Measurements from ENCODE around the gene ITGA8.
"Not testable (repeated sequence)": the region's sequence is repeated elsewhere in the genome, so short reads cannot be mapped to it uniquely, and the experiment has no call there.

ITGA8 gene

GRCh38 chr10:15636446-15636845, 83.3 kb downstream of the ITGA8 start:
- ChIA-PET POLR2A (ENCODE audit: low non-redundant PET) (no interaction called here), CTCF (no interaction called here)
- no peak for DNase-seq (ENCODE audit: low spot score)
- no peak overlapping the region for H3K27ac ChIP-seq
- TF ChIP-seq, protein P1, sequence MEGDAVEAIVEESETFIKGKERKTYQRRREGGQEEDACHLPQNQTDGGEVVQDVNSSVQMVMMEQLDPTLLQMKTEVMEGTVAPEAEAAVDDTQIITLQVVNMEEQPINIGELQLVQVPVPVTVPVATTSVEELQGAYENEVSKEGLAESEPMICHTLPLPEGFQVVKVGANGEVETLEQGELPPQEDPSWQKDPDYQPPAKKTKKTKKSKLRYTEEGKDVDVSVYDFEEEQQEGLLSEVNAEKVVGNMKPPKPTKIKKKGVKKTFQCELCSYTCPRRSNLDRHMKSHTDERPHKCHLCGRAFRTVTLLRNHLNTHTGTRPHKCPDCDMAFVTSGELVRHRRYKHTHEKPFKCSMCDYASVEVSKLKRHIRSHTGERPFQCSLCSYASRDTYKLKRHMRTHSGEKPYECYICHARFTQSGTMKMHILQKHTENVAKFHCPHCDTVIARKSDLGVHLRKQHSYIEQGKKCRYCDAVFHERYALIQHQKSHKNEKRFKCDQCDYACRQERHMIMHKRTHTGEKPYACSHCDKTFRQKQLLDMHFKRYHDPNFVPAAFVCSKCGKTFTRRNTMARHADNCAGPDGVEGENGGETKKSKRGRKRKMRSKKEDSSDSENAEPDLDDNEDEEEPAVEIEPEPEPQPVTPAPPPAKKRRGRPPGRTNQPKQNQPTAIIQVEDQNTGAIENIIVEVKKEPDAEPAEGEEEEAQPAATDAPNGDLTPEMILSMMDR (conservative IDR thresholded peaks at IDR 0.05; ENCODE audit: low read depth): no peak

- H3K27ac ChIP-seq: no peak overlapping the region
- DNase-seq (ENCODE audit: low spot score): no peak
- POLR2A ChIA-PET (ENCODE audit: low non-redundant PET): no interaction called here
- TF ChIP-seq, protein P1 (conservative IDR thresholded peaks at IDR 0.05; ENCODE audit: low read depth): no peak
- CTCF ChIA-PET: no interaction called here
These were observed 87.1 kb downstream of the ITGA8 start for GRCh38 chr10:15632456-15633091.

DNA sequence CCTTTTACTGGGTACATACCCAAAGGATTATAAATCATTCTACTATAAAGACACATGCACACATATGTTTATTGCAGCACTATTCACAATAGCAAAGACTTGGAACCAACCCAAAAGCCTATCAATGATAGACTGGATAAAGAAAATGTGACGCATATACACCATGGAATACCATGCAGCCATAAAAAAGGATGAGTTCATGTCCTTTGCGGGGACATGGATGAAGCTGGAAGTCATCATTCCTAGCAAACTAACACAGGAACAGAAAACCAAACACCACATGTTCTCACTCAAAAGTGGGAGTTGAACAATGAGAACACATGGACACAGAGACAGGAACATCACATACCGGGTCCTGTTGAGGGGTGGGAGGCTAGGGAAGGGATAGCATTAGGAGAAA, 88.5 kb downstream of the ITGA8 start:
- H3K27ac ChIP-seq; DNase-seq (ENCODE audit: low spot score); CTCF ChIA-PET; POLR2A ChIA-PET (ENCODE audit: low non-redundant PET): not testable (repeated sequence)

GRCh38 chr10:15630353-15630752, 89.4 kb downstream of the ITGA8 start:
- CTCF ChIA-PET: no interaction called here
- POLR2A ChIA-PET (ENCODE audit: low non-redundant PET): no interaction called here
- no peak for DNase-seq (ENCODE audit: low spot score)
- no peak overlapping the region for H3K27ac ChIP-seq
- TF ChIP-seq, protein P1 (conservative IDR thresholded peaks at IDR 0.05; ENCODE audit: low read depth): no peak

DNA sequence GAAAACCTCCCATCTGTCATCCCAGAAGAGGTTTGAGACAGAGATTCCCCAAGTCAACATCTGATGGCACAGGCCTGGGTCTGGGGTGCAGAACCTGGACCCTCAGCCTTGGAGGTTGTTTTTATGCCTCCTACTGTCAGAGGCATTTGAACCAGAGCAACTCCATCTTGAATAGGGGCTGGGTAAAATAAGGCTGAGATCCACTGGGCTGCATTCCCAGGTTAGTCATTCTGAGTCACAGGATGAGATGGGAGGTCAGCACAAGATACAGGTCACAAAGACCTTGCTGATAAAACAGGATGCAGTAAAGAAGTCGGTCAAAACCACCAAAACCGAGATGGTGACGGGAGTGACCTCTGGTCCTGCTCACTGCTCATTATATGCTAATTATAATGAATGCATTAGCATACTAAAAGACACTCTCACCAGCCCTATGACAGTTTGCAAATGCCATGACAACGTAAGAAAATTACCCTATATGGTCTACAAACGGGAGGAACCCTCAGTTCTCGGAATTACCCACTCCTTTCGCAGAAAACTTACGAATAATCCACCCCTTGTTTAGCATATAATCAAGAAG, 92.0 kb downstream of the ITGA8 start:
- TF ChIP-seq, protein P1 (conservative IDR thresholded peaks at IDR 0.05; ENCODE audit: low read depth): no peak
- POLR2A ChIA-PET (ENCODE audit: low non-redundant PET): no interaction called here
- no peak for DNase-seq (ENCODE audit: low spot score)
- CTCF ChIA-PET: no interaction called here
- H3K27ac ChIP-seq: no peak overlapping the region

DNA sequence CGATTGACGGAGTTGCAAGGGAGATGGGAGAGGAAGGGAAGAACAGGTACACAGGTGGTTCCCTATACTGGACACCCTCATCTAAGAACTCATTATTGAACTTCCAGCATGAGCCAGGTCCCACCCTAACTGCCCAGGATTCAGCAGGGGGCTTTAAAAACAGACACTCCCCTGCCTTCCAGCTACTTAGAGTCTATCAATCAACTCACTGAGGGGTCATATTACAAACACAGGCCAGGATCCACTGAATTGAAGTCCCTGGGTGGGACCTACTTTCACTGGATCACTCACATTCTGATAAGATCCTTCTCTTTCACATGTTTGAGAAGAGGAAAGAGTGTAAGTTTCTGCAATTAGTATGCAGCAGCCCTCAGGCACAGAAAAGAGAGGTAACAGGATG, 92.8 kb downstream of the ITGA8 start:
- POLR2A ChIA-PET (ENCODE audit: low non-redundant PET): no interaction called here
- CTCF ChIA-PET: no interaction called here
- DNase-seq (ENCODE audit: low spot score): no peak
- H3K27ac ChIP-seq: no peak overlapping the region
- TF ChIP-seq, protein P1 (conservative IDR thresholded peaks at IDR 0.05; ENCODE audit: low read depth): no peak

DNA sequence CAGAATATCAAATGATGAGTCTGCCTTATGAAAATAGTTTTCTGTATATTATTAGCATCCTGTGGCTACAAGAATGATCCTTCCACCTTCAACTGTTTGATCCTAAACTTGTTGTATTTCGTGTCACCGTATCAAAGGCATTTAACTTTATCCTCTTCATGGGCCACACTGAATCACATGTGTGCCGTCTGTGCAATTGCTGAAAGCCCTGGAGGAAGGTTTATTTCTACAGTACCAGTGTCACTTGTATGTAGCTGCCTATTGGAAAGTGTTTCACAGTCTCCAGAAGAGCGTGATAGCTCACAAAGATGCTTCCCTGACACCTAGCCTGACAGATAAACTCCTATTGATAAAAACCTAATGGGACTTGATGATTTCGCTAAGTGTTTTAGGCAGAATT, 94.5 kb downstream of the ITGA8 start:
- ChIA-PET POLR2A (ENCODE audit: low non-redundant PET) (no interaction called here), CTCF (no interaction called here)
- DNase-seq (ENCODE audit: low spot score): no peak
- H3K27ac ChIP-seq: no peak overlapping the region
- TF ChIP-seq, protein P1 (conservative IDR thresholded peaks at IDR 0.05; ENCODE audit: low read depth): no peak
